Measurements from ENCODE around the gene CIB4.
"Not testable (repeated sequence)": the region's sequence is repeated elsewhere in the genome, so short reads cannot be mapped to it uniquely, and the experiment has no call there.

CIB4 gene

GRCh38 chr2:26580151-26580550 is 61.0 kb downstream of the CIB4 start:
- DNase-seq: no peak

- DNase-seq: no peak
These were observed 61.5 kb downstream of the CIB4 start for GRCh38 chr2:26579723-26580040.

- no peak for DNase-seq
These were observed 62.0 kb downstream of the CIB4 start for GRCh38 chr2:26579025-26579722.

GRCh38 chr2:26578581-26578980 is 62.6 kb downstream of the CIB4 start:
- no peak for DNase-seq

GRCh38 chr2:26578113-26578458 is 63.1 kb downstream of the CIB4 start:
- DNase-seq: no peak

- peak; percentile 61 for DNase-seq
These were observed 63.6 kb downstream of the CIB4 start for GRCh38 chr2:26577442-26578112.

GRCh38 chr2:26576565-26577441 is 64.4 kb downstream of the CIB4 start:
- DNase-seq: no peak

- no peak for DNase-seq
These were observed 65.2 kb downstream of the CIB4 start for GRCh38 chr2:26575836-26576564.

GRCh38 chr2:26574900-26575560 is 66.1 kb downstream of the CIB4 start:
- DNase-seq: no peak

GRCh38 chr2:26574066-26574899 is 66.9 kb downstream of the CIB4 start:
- DNase-seq: no peak

GRCh38 chr2:26573241-26573925 is 67.8 kb downstream of the CIB4 start:
- DNase-seq: no peak

GRCh38 chr2:26572591-26572990 is 68.6 kb downstream of the CIB4 start:
- DNase-seq: no peak

GRCh38 chr2:26571316-26571715 is 69.8 kb downstream of the CIB4 start:
- no peak for DNase-seq

- no peak for DNase-seq
These were observed 71.1 kb downstream of the CIB4 start for GRCh38 chr2:26570083-26570430.

GRCh38 chr2:26569216-26570082 is 71.7 kb downstream of the CIB4 start:
- no peak for DNase-seq

- no peak for DNase-seq
These were observed 72.9 kb downstream of the CIB4 start for GRCh38 chr2:26568076-26568890.

- no peak for DNase-seq
These were observed 73.6 kb downstream of the CIB4 start for GRCh38 chr2:26567534-26567933.

GRCh38 chr2:26566731-26567130 is 74.4 kb downstream of the CIB4 start:
- DNase-seq: not testable (repeated sequence)

- DNase-seq: no peak
These were observed 75.1 kb downstream of the CIB4 start for GRCh38 chr2:26566081-26566375.

All from activated CD4-positive, alpha-beta T cell treated with anti-CD3 and anti-CD28 coated beads, Interleukin-2, amount 50 U/mL, for 16 hours (primary cell).